ENCODE results near the gene ADPRH.
"Not testable (repeated sequence)": the region's sequence is repeated elsewhere in the genome, so short reads cannot be mapped to it uniquely, and the experiment has no call there.

ADPRH gene

GRCh38 chr3:119560160-119560559 is 19.1 kb upstream of the ADPRH start:
- TF ChIP-seq CTCF (IDR thresholded peaks at IDR 0.05): no peak
- no peaks in the 10 kb centered on the region for H3K4me1 ChIP-seq
- H3K27me3 ChIP-seq: no peaks in the 10 kb centered on the region
- intact Hi-C loops (cut with DNase I; ENCODE audit: low total_unique reads): no loop called here
- no peaks in the 10 kb centered on the region for H3K36me3 ChIP-seq
- DNase-seq: no peak
- H3K4me3 ChIP-seq: no peak overlapping the region
- H3K27ac ChIP-seq: no peak overlapping the region
- no peaks in the 10 kb centered on the region for H3K9me3 ChIP-seq

- Histone ChIP-seq H3K27ac (no peak overlapping the region), H3K27me3 (no peaks in the 10 kb centered on the region), H3K4me1 (no peaks in the 10 kb centered on the region), H3K9me3 (no peaks in the 10 kb centered on the region), H3K36me3 (no peaks in the 10 kb centered on the region), H3K4me3 (no peak overlapping the region)
- TF ChIP-seq CTCF (IDR thresholded peaks at IDR 0.05): no peak
- intact Hi-C loops (cut with DNase I; ENCODE audit: low total_unique reads): no loop called here
- DNase-seq: no peak
These were observed 16.9 kb upstream of the ADPRH start for GRCh38 chr3:119562307-119562961.

GRCh38 chr3:119563334-119563733 is 16.0 kb upstream of the ADPRH start:
- H3K36me3 ChIP-seq; H3K9me3 ChIP-seq; H3K27me3 ChIP-seq; H3K4me1 ChIP-seq; intact Hi-C loops (cut with DNase I; ENCODE audit: low total_unique reads); H3K27ac ChIP-seq; DNase-seq; H3K4me3 ChIP-seq: not testable (repeated sequence)

GRCh38 chr3:119569156-119569555 is 10.1 kb upstream of the ADPRH start:
- Histone ChIP-seq H3K4me1 (peaks cover 0 to 2% (median 0%) of the 10 kb centered on the region in 4 donors), H3K9me3 (no peaks in the 10 kb centered on the region), H3K27me3 (peaks cover 0 to 5% of the 10 kb centered on the region in 2 donors), H3K27ac (no peak overlapping the region), H3K36me3 (no peaks in the 10 kb centered on the region), H3K4me3 (no peak overlapping the region)
- DNase-seq: no peak
- intact Hi-C loops (cut with DNase I; ENCODE audit: low total_unique reads): no loop called here
- TF ChIP-seq CTCF (IDR thresholded peaks at IDR 0.05): no peak

GRCh38 chr3:119570229-119570628 is 9.1 kb upstream of the ADPRH start:
- Histone ChIP-seq H3K4me1 (peaks cover 0 to 2% (median 0%) of the 10 kb centered on the region in 4 donors), H3K36me3 (no peaks in the 10 kb centered on the region), H3K4me3 (no peak overlapping the region), H3K27me3 (peaks cover 0 to 5% of the 10 kb centered on the region in 2 donors), H3K27ac (no peak overlapping the region), H3K9me3 (no peaks in the 10 kb centered on the region)
- no peak for TF ChIP-seq CTCF (IDR thresholded peaks at IDR 0.05)
- intact Hi-C loops (cut with DNase I; ENCODE audit: low total_unique reads): loop anchor here (10.0 kb wide), 1 partner anchor 65 kb away; no protein-coding TSS in a partner anchor
- DNase-seq: no peak

GRCh38 chr3:119571230-119571629 is 8.1 kb upstream of the ADPRH start:
- DNase-seq: no peak
- no peaks in the 10 kb centered on the region for H3K9me3 ChIP-seq
- no peak overlapping the region for H3K4me3 ChIP-seq
- TF ChIP-seq CTCF (IDR thresholded peaks at IDR 0.05): no peak
- H3K27me3 ChIP-seq: peaks cover 0 to 5% of the 10 kb centered on the region in 2 donors
- H3K4me1 ChIP-seq: peaks cover 0 to 2% (median 0%) of the 10 kb centered on the region in 4 donors
- no peak overlapping the region for H3K27ac ChIP-seq
- H3K36me3 ChIP-seq: no peaks in the 10 kb centered on the region
- intact Hi-C loops (cut with DNase I; ENCODE audit: low total_unique reads): loop anchor here (10.0 kb wide), 1 partner anchor 66 kb away; no protein-coding TSS in a partner anchor
